HPDE6-E6E7 (cell line): Measurements from ENCODE around the gene KCND2.
A peak's percentile ranks its signal among the peaks of the same experiment; 100 is the strongest.

ENCODE experiments used
- DNase-seq: peaks from one replicate; pipeline ENCODE4 v3.0.0; 2011; ENCODE audit warnings: missing footprints; ENCODE audit errors: extremely low spot score

Gene KCND2

GRCh38 chr7:120311028-120311788 lies 38.2 kb downstream of the KCND2 start:
- no peak for DNase-seq

GRCh38 chr7:120320218-120320961 lies 47.4 kb downstream of the KCND2 start:
- DNase-seq: no peak

- no peak for DNase-seq
These were observed 54.1 kb downstream of the KCND2 start for GRCh38 chr7:120327054-120327453.

DNA sequence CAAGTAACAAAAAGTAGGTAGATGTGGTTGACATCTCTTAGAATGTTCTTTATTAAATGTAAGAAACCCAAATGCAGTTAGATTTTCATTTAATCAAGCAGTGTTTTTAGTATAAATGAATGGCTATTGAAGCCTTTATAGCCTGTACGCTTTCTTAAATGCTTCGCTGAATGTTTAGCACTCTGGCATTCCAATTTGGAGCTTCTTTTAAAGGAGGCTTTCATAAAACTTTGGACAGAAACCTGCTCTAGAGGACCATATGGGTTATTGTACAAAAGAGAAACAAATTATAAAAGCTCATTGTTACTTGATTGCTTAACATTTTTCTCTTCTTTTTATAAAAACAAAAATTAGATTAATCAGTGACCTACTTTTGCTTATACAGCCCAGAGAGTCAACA lies 59.5 kb downstream of the KCND2 start:
- no peak for DNase-seq

- DNase-seq: no peak
These were observed 61.5 kb downstream of the KCND2 start for GRCh38 chr7:120334475-120334874.

DNA sequence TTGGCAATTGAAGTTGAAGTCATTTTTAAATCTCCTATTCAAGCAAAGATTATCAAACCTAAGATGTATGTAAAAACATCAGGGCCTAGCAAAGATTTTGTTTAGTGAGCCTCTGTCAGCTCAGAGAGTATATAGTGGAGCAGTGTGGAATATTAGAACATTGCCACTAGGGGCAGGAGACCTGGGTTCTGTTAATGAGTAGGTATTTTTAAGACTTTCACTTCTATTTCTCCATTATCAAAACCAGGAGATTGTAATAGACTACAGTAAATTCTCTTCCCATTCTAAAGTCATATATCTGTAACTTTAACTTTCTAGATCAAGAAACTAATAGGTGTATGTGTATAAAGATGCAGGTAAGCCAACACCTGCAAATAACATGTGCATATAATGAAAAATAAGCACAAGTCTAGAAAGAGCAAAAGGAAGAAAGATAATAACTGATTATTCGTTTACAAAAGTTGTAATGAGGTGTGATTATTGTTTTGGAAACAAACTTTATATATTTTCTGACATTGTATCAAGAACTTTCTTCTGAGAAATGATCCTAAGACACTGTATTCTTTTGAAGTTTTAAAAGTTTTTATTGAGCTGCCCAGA lies 64.4 kb downstream of the KCND2 start:
- DNase-seq: peak; percentile 29

- DNase-seq: no peak
These were observed 71.3 kb downstream of the KCND2 start for GRCh38 chr7:120344276-120344675.

DNA sequence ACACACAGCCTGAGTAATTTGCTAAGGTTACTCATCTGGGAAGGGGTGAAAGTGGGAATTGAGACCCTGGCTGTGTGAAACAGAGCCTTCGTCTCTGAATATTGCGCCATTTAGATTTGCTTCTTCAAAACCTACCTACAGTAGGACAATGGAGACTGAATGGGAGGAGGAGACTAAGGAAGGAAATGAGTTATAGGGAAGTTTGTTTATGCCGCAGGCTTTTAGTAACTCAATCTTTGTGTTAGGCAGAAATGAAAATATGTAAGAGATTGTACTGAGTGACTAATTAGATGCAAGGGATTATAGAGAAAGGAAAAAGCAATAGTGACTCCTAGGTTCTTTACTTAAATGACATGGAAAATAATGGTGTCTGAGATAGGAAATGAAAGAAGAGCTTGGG lies 80.2 kb downstream of the KCND2 start:
- DNase-seq: peak; percentile 36

DNA sequence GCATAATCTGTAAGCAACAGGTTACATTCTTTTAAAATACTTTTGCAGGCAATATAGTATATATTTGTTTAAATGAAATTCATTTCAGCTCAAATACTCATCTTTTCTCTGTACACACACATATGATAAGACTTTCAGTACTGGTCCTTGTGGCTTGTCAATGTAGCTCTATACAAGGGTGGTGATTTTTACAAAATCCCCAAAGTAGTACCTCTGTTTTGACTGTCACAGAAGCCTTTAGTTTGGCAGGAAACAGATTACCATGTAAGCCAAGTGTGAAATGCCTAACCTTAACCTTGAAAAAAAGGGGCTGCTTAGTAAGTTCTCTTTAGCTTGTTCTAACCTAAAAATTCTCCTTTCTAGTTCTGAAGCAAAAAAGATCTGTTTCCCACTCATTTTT lies 87.9 kb downstream of the KCND2 start:
- DNase-seq: no peak

GRCh38 chr7:120363414-120363813 lies 90.4 kb downstream of the KCND2 start:
- DNase-seq: no peak

GRCh38 chr7:120370954-120371353 lies 98.0 kb downstream of the KCND2 start:
- no peak for DNase-seq

DNA sequence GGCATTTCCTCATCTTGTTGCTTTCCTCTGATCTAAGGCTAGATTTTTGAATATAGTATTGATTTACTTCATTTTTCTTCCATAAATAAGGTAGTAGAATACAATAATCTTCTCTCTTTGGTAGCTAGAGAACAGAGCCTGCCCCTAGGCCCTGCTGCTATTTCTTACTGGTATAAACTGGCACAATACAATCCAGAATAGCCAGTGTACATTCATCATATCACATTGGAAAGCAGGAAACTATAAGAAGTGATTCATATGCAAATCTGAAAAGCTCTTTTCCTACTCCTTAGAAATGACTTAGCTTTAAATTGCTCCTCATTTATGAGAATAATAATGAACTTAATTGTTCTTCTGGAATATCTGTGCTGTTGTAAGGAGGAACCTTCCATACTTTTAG lies 100.2 kb downstream of the KCND2 start:
- peak; percentile 7 for DNase-seq

GRCh38 chr7:120394595-120394994 lies 121.6 kb downstream of the KCND2 start:
- no peak for DNase-seq

DNA sequence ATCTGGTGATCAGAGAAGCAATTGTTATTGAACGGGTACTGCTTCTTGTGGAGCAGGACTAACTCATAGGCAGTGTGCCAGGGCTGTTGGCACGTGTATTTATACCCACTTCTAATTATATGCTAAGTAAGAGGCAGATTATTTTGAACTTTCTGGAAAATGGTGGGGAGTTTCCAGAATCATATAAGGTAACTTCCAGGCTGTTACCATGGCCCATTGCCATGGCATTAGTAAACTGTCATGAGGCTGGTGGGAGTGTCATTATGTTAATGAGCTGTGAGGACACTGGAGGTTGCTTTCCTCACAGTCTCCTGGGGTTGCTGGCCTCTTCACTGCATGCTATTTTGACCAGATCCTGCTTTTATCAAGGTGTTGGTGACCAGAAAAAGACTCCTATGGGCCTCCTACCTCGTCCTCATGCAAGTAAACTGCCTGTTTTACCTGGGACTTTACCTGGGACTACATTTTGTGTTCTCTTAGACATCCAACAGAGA lies 122.6 kb downstream of the KCND2 start:
- no peak for DNase-seq

DNA sequence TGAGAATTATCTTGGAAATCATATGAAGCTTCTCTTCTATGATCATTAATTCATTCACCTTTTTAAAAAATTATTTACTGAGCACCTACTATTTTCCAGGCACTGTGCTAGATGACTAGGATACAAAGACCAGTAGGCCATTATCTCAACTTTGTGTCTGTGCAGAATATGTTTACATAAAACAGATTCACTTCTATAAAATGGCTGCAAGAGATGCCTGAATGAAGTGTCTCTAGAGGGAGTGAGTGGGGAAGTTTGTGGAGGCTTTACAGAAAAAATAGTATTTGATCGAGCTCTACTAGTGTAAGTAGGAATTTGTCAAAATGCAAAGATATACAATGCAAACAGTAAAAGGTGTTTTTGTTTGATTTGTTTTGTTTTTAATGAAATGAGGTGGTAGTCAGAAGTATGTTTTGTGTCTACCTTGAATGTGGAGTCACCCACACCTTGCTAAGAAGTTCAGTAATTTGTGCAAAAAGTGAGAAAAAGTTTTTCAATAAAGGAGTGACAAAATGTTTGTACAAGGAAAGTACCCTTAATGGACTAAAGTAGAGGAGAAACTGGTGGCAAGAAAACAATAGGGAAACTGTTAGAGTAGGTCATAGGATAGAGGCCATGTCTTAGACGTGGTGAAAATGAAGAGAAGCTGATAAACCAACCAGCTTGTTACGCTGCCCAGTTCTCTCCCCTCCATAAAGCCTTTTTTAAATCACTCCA lies 125.5 kb downstream of the KCND2 start:
- no peak for DNase-seq

DNA sequence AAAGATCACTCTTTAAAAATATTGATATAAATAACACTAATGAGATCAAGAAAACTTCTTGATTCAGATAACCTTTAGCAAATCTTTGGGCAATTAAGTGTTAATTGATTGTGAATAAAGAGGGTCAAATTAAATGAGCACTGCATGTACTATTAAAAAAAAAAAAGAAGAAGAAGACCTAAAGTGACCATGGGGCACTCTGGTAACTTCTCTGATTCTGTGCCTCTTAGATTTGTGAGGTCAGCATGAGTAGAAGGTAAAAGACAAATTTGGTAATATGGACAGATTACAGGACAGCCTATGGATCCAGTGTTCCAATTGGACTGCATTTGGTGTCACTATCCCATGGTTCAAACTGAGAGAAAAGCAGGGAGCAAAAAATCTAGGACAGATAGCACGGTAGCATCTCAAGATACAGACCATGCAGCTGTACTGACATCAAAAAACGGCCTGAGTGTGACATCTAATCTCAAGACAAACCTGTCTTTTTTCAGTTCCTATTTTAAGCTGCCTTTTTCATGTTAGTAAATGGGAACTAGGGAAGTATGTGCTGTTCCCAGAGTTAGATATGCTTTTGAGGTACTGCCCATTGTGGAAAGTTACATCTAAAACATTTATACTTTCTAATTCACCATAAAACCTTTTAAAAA lies 128.0 kb downstream of the KCND2 start:
- no peak for DNase-seq

DNA sequence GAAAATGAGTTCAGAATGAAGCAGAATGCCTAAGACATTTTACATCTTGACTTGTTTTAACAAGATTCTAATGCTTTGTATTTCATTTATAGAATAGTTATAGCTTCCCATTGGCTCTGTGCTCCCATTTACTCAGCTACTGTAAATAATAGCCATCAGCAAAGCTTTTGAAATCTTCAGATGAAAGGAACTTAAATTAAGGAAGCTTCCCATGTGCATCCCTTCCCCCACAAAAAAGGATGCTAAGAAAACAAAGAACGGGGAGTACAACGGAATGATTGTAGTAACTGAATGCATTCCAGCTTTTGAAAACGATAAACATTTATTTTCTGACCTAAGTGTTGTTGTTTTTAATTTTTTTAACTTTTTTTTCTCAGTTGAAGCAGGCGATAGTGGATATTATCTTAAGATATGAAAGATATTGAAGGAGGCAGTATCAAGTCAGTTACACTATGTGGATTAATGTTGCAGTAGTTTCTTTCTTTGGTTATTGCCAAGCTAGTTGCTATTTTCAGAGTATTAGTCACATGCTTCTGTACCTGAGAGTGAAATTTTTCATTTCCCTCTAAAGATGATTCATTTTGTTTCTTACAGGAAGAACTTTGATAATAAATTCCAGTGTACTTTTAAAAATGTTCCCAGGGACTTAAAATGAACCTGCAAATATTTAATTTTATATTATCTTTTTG lies 129.2 kb downstream of the KCND2 start:
- peak; percentile 9 for DNase-seq

DNA sequence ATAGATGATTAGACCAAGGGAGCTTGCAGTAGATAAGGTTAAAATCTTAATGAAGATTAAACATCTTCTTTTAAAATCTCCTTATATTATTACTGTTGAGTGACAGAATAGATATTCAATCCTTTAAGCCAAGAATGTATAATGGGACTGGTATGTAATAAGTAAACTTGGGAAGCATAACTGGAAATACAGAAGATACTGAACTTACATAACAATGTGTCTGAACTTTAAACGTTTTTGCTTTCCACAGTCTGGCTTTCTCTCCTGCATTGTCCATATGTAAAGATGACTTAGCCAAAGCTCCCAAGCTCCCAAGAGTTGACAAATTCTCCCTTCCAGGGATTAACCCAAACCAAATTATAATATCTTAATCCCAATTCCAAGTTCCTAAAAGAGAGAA lies 129.8 kb downstream of the KCND2 start:
- no peak for DNase-seq

GRCh38 chr7:120404042-120404441 lies 131.1 kb downstream of the KCND2 start:
- peak; percentile 26 for DNase-seq

DNA sequence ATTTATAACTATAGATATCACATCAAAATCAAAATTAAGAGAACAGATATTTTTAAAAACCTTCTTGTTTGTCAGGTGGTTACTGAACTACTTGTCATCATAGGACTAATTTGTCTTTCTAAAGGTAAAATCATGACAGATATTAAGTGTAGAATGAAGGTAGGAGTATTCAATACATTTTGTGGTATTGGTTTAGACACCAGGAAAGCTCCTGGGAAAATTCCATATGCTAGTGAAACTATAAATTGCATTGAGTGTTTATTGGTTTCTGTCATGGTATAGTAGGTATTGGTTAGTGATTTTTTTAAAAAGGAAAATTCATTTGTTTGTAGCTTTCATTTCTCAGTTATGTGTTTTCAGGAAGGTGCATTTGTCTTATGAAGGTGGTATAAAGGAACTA lies 132.7 kb downstream of the KCND2 start:
- DNase-seq: no peak

- DNase-seq: no peak
These were observed 134.0 kb downstream of the KCND2 start for GRCh38 chr7:120407010-120407409.
